Esophagus muscularis mucosa (tissue), 4 donors: ENCODE measurements around the gene TOX4. TPM values are rescaled to one million over a fixed set of nuclear protein-coding genes. Genes with fewer than 3 reads are reported as not detected.

Source experiments
- DNase-seq: peaks from one replicate; pipeline ENCODE4 v3.0.0-alpha.2; 2017; ENCODE audit errors: extremely low spot score
- H3K27ac ChIP-seq, 4 donors: fragments of 200-600 bp; sonication (generic); replicated peaks in 1 of 4; 1 replicate in 3 of 4; 2 replicates in 1 of 4; pipeline ENCODE4 v1.5.1; 2016 to 2019; ENCODE audit warnings: mild to moderate bottlenecking in 1 of 4
- H3K27me3 ChIP-seq, 4 donors: fragments of 200-600 bp; sonication (generic); one replicate each; pipeline versions ENCODE4 v1.5.1 to v1.6.0; 2016 to 2019
- H3K36me3 ChIP-seq, 4 donors: fragments of 200-600 bp; sonication (generic); one replicate each; pipeline ENCODE4 v1.5.1; 2016 to 2019
- H3K4me1 ChIP-seq, 4 donors: fragments of 200-600 bp; sonication (generic); one replicate each; pipeline ENCODE4 v1.5.1; 2016 to 2019
- H3K4me3 ChIP-seq, 4 donors: fragments of 200-600 bp; sonication (generic); 1 replicate in 2 of 4; 2 replicates in 2 of 4; pipeline ENCODE4 v1.5.1; 2016 to 2019; ENCODE audit warnings: mild to moderate bottlenecking in 4 of 4, moderate library complexity in 1 of 4
- H3K9me3 ChIP-seq, 4 donors: fragments of 200-600 bp; sonication (generic); 1 replicate in 3 of 4; 2 replicates in 1 of 4; pipeline ENCODE4 v1.5.1; 2016 to 2019
- EP300 ChIP-seq: sonication (generic); formaldehyde crosslinking; IDR thresholded peaks from one replicate; pipeline ENCODE4 v1.6.1; 2017; ENCODE audit warnings: antibody characterized with exemption
- POLR2A ChIP-seq: fragments of 450-650 bp; IDR thresholded peaks from one replicate; pipeline ENCODE4 v1.6.1; 2017; ENCODE audit warnings: antibody characterized with exemption, moderate library complexity, mild to moderate bottlenecking, low read depth
- POLR2AphosphoS5 ChIP-seq, 2 donors: sonication (generic); formaldehyde crosslinking; IDR thresholded peaks; one replicate each; pipeline ENCODE4 v1.6.1; 2017; ENCODE audit warnings: antibody characterized with exemption in 2 of 2
- WGBS: methylation state at CpG from one replicate; pipeline ENCODE4 v1.1.5; 2018; 5-methylcytosine and 5-hydroxymethylcytosine counted together
- intact Hi-C: fragments of 100-400 bp; cut with DNase I; formaldehyde crosslinking; loops from one replicate; pipeline ENCODE4 v1.15.1; 2023
- total RNA-seq, 4 donors: library from RNA; depleted of rRNA; stranded (reverse); fragments of >200 nt; gene quantifications; one replicate each; pipeline versions ENCODE4 v1.1.0 to v1.2.1, GENCODE V29; 2016
- TF ChIP-seq, protein P1 (sequence below), 3 experiments: fragments of 200-600 bp in 2 of 3; fragments of 450-650 bp in 1 of 3; sonication (generic) in 2 of 3; IDR thresholded peaks; one replicate each; pipeline ENCODE4 v1.5.1; 2017 to 2019; ENCODE audit warnings: antibody characterized with exemption in 3 of 3, mild to moderate bottlenecking in 2 of 3, moderate library complexity in 1 of 3

The TOX4 gene
- total RNA-seq, 4 donors from 2014 or later = 42.6 to 81.2 (median 49.1) TPM

DNA sequence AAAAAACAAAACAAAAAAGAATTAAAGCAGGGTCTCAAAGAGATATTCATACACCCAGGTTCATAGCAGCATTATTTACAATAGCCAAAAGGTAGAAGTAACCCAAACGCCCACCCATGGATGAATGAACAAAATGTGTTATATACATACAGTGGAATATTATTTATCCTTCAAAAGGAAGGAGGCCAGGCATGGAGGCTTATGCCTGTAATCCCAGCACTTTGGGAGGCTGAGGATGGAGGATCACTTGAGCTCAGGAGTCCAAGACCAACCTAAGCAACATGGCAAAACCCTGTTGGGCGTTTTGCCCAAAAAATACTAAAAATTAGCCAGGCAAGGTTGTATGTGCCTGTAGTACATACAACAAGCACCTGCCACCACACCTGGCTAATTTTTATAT, 29.6 kb downstream of the TOX4 start:
- WGBS = 87% methylated on average over 2 of the region's 2 CpGs
- H3K36me3 ChIP-seq = peaks cover 7 to 39% (median 25%) of the 10 kb centered on the region in 4 donors
- intact Hi-C loops = no loop called here

DNA sequence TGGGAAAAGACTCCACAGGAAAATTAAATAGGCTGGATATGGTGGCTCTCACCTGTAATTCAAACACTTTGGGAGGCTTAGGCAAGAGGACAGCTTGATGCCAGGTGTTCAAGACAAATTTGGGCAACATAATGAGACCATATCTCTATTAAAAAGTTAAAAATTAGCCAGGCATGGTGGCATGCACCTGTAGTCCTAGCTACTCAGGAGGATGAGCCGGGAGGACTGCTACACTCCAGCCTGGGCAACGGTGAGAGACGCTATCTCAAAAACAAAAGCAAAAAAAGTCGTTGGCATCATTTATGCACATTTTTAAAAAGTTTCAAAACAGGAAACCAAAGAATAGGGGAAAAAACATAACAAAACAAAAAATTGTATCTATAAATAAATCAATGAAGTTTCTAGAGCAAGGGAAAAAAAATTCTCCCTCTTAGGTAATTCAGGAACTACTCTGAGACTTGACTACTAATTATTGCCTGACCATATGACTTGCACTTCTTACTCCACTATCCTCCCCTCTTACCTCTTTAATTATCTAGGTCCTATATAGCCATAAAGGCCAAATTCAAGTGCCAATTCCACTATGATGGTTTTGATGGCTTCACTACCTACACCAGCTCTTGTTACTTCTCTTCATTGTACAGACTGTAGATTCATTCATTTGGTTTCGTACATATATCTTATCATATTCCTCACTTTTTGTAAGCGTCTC, 32.6 kb downstream of the TOX4 start:
- TF ChIP-seq EP300 = no peak
- no peak for TF ChIP-seq POLR2A
- TF ChIP-seq, protein P1, sequence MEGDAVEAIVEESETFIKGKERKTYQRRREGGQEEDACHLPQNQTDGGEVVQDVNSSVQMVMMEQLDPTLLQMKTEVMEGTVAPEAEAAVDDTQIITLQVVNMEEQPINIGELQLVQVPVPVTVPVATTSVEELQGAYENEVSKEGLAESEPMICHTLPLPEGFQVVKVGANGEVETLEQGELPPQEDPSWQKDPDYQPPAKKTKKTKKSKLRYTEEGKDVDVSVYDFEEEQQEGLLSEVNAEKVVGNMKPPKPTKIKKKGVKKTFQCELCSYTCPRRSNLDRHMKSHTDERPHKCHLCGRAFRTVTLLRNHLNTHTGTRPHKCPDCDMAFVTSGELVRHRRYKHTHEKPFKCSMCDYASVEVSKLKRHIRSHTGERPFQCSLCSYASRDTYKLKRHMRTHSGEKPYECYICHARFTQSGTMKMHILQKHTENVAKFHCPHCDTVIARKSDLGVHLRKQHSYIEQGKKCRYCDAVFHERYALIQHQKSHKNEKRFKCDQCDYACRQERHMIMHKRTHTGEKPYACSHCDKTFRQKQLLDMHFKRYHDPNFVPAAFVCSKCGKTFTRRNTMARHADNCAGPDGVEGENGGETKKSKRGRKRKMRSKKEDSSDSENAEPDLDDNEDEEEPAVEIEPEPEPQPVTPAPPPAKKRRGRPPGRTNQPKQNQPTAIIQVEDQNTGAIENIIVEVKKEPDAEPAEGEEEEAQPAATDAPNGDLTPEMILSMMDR (IDR thresholded peaks at IDR 0.05) = no peak
- no peak for TF ChIP-seq POLR2AphosphoS5 (IDR thresholded peaks at IDR 0.05)
- Histone ChIP-seq H3K4me1 (peaks cover 12 to 39% (median 37%) of the 10 kb centered on the region in 4 donors), H3K4me3 (peak overlapping the region in 3 of 4 donors; percentile 72 to 92 (median 74)), H3K27me3 (no peaks in the 10 kb centered on the region), H3K36me3 (peaks cover 0 to 17% (median 4%) of the 10 kb centered on the region in 4 donors), H3K27ac (no peak overlapping the region), H3K9me3 (no peaks in the 10 kb centered on the region)
- no peak for DNase-seq
- intact Hi-C loops = loop anchor here (5.0 kb wide), 1 partner anchor 32 kb away; the partner anchor contains the start of genes RAB2B and TOX4
- 85% methylated on average over 6 of the region's 6 CpGs for WGBS

More for the DNA sequence above, 29.6 kb downstream of the TOX4 start:
- DNase-seq = no peak
- Histone ChIP-seq H3K4me1 (peaks cover 12 to 37% (median 36%) of the 10 kb centered on the region in 4 donors), H3K9me3 (no peaks in the 10 kb centered on the region), H3K4me3 (no peak overlapping the region), H3K27ac (no peak overlapping the region), H3K27me3 (no peaks in the 10 kb centered on the region)
- TF ChIP-seq EP300 (no peak), POLR2AphosphoS5 (IDR thresholded peaks at IDR 0.05) (no peak), POLR2A (no peak)
- TF ChIP-seq, protein P1 (IDR thresholded peaks at IDR 0.05) = no peak

DNA sequence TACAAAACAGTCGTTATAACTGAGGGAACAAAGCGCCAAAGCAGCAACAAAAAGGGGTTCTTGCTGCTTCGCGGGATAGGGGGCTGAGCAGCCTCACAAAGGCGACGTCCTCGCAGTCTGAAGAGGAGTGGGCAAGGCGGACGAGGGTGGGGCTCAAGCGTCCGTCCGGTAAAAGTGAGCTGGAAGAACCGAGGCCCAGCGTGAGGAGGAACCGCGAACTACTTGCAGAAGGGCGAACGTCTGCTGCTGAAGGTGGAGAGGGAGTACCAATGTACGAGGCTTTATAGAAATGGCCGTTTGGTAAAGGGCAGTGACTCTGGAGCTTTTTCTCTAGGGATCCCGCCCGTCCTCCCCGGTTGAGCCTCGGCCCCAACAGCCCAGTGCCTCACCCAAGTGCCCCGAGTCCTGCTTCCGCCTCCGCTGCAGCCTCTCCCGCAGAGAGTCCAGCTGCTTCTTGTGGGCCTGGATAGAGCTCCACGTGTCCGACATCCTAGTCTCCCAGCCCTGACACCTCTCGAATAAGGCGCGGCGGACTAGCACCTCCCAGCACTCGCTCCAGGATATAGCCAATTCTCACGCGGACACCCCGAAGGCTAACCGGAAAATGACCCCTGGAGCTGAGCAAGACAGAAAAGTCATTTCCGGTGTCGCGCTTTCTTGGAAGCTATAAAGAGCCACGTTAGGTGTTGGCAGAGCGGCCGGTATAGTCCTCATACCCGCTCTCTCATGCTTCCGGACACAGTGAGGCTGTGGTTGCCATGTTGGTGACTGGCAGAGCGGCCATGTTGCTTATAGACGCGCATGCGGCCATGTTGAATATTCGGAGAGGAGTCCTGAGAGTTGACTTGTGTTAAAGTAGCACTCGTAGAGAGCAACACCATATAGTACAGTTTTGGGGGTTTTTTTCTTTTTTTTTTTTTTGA, 34.0 kb downstream of the TOX4 start, which contains the start of gene METTL3:
Gene METTL3, minus strand, starts transcription at position 606 of the 923 bp plus-strand sequence. Its CDS starts 117 bp downstream, at position 489.
- WGBS = 0% methylated on average over 19 of the region's 53 CpGs
- DNase-seq = peak; percentile 99
- Histone ChIP-seq H3K9me3 (no peaks in the 10 kb centered on the region), H3K4me3 (peak within 1 kb of the TSS; percentile 72 to 92 (median 73)), H3K27me3 (no peaks in the 10 kb centered on the region), H3K27ac (peak within 1 kb of the TSS; percentile 73 to 89 (median 86)), H3K4me1 (peaks cover 12 to 36% (median 33%) of the 10 kb centered on the region in 4 donors), H3K36me3 (peaks cover 0 to 17% (median 4%) of the 10 kb centered on the region in 4 donors)
- intact Hi-C loops = loop anchor here (5.0 kb wide), 1 partner anchor 34 kb away; the partner anchor contains the start of genes RAB2B and TOX4
- peak; percentile 79 to 88 for TF ChIP-seq POLR2AphosphoS5 (IDR thresholded peaks at IDR 0.05)
- no peak for TF ChIP-seq POLR2A
- no peak for TF ChIP-seq EP300
- TF ChIP-seq, protein P1 (IDR thresholded peaks at IDR 0.05) = no peak

DNA sequence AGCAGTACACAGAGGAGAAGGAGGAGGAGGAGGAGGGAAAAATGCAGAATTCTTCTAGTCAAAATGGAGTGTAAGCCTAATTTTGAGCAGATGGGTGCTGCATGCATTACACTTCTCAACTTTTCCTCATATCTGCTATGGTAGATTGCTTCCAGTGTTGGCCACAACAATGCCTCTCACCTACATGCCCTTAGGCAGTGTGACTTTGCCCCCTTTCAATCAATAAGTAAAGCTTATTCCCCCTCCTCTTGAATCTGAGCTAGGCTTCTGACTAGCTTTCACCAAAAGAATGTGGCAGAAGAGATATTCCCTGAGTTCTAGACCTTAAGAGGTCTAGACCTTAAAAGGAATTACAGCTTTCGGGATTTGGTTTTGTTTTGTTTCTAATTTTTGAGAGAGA, 37.3 kb downstream of the TOX4 start:
- no peaks in the 10 kb centered on the region for H3K9me3 ChIP-seq
- intact Hi-C loops = loop anchor here (5.0 kb wide), 1 partner anchor 37 kb away; the partner anchor contains the start of genes RAB2B and TOX4
- no peak for TF ChIP-seq EP300
- TF ChIP-seq, protein P1 (IDR thresholded peaks at IDR 0.05) = no peak
- TF ChIP-seq POLR2AphosphoS5 (IDR thresholded peaks at IDR 0.05) = no peak
- TF ChIP-seq POLR2A = no peak
- H3K36me3 ChIP-seq = no peaks in the 10 kb centered on the region
- no peak overlapping the region for H3K27ac ChIP-seq
- WGBS = 100% methylated on average over 1 of the region's 1 CpG
- H3K4me1 ChIP-seq = peaks cover 12 to 17% (median 15%) of the 10 kb centered on the region in 4 donors
- H3K4me3 ChIP-seq = no peak overlapping the region
- no peak for DNase-seq
- no peaks in the 10 kb centered on the region for H3K27me3 ChIP-seq
